Measurements from ENCODE around the gene SREBF2. TPM values are rescaled to one million over a fixed set of nuclear protein-coding genes. Genes with fewer than 3 reads are reported as not detected.

SREBF2 gene
- total and polyA plus RNA-seq, 2 of the 8 experiments (the other 6 are each of a cell fraction or from before 2014, with no cell fraction given) = 125 to 144 TPM

DNA sequence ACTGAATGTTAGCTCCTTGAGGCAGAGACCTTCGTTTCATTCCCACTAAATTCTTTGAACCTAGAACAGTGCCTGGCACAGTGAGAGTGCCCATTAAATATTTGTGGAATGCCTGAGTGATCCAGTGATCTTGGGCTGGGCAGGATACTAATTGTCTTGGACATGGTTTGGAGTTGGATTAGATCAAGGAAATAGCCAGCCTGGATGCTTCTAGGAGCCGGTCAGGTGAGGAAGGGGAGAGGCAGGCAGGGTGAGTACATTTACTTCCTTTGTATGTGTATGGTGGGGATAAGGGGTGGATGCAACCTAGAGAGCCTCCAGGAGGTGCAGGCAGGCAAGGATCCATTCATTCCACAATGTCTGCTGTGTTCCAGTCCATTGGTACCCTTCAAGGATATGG is 3.6 kb downstream of the SREBF2 start:
- no peak overlapping the region; the same call in 1 of the 2 replicates for H2BK12ac ChIP-seq (ENCODE audit: low read depth, low read length)
- no peak overlapping the region for H2AFZ ChIP-seq (ENCODE audit: low read length)
- H2AK5ac ChIP-seq (ENCODE audit: low read depth, low read length) = no peak overlapping the region
- no peak overlapping the region for H3K23ac ChIP-seq (ENCODE audit: insufficient read length)
- peaks cover 19% of the 10 kb centered on the region for H3K79me1 ChIP-seq (ENCODE audit: low read depth, low read length)
- H3K4me1 ChIP-seq (replicated peaks in 1 of 4; ENCODE audit: control insufficient read depth in 3 of 4, insufficient read depth in 4 of 4, low read length in 3 of 4) = peaks cover 0 to 5% (median 2%) of the 10 kb centered on the region in 4 experiments; a peak in 4 of 7 replicates
- H3K27ac ChIP-seq (ENCODE audit: low read depth, low read length) = 0 out of 2 replicates have a peak overlapping the region, but pooled peaks have one; percentile 28
- H3K36me3 ChIP-seq (ENCODE audit: control insufficient read depth in 2 of 4, insufficient read depth in 4 of 4, low read length in 3 of 4) = peaks cover 5 to 44% (median 23%) of the 10 kb centered on the region in 4 experiments
- ChIA-PET POLR2A (ENCODE audit: partially characterized antibody) (interaction anchor here (8.5 kb wide), 1 partner anchor 7 kb away, joined by 85 read pairs; no protein-coding TSS in a partner anchor), CTCF (ENCODE audit: partially characterized antibody) (interaction anchor here (0.8 to 6.0 kb wide), 4 partner anchors 10 to 61 kb away, joined by 3 to 27 read pairs (median 13); no protein-coding TSS in a partner anchor)
- no peak overlapping the region for H4K8ac ChIP-seq (ENCODE audit: extremely low read depth, insufficient read depth, low read length)
- H4K20me1 ChIP-seq (replicated peaks in 1 of 2; ENCODE audit: control insufficient read depth in 1 of 2, insufficient read depth in 2 of 2, low read length in 2 of 2) = peaks cover 11 to 22% of the 10 kb centered on the region in 2 experiments
- no peak overlapping the region for H2BK15ac ChIP-seq (ENCODE audit: low read length)
- H3K27me3 ChIP-seq (replicated peaks in 1 of 4; ENCODE audit: control insufficient read depth in 3 of 4, extremely low read depth in 1 of 4, insufficient read depth in 3 of 4, low read length in 3 of 4) = no peaks in the 10 kb centered on the region
- TF ChIP-seq GTF2F1 (IDR thresholded peaks at IDR 0.05; ENCODE audit: borderline replicate concordance, low read depth, low read length) (no peak), SUZ12 (IDR thresholded peaks at IDR 0.05; ENCODE audit: low read length) (no peak), BCL11A (IDR thresholded peaks at IDR 0.05; ENCODE audit: low read depth in 2 of 2, low read length in 2 of 2) (no peak), CHD2 (IDR thresholded peaks at IDR 0.05; ENCODE audit: low read length) (no peak)
- TF ChIP-seq, protein P1, sequence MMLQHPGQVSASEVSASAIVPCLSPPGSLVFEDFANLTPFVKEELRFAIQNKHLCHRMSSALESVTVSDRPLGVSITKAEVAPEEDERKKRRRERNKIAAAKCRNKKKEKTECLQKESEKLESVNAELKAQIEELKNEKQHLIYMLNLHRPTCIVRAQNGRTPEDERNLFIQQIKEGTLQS (IDR thresholded peaks at IDR 0.05; ENCODE audit: insufficient read depth, low read depth, low read length) = no peak
- no peak overlapping the region for H3K4me2 ChIP-seq (ENCODE audit: insufficient read depth in 1 of 2, low read depth in 2 of 2, low read length in 2 of 2)
- 77% methylated on average over 2 of the region's 2 CpGs; no CpG with 5 or more reads in 1 of the 2 experiments for WGBS, 2 experiments (ENCODE audit: extremely low coverage in 1 of 2, insufficient coverage in 1 of 2, insufficient read length in 1 of 2, insufficient replicate concordance in 2 of 2, low coverage in 1 of 2, low lambda C conversion rate in 2 of 2, missing lambda C conversion rate in 1 of 2)
- no peak overlapping the region for H3K4ac ChIP-seq (replicated peaks; ENCODE audit: insufficient read length, low read depth, low read length)
- H2BK5ac ChIP-seq (ENCODE audit: low read depth, low read length) = 0 out of 2 replicates have a peak overlapping the region, but pooled peaks have one; percentile 8
- no peak overlapping the region for H3K56ac ChIP-seq (replicated peaks; ENCODE audit: insufficient read length, low read depth, low read length)
- H2BK120ac ChIP-seq (replicated peaks; ENCODE audit: low read depth, low read length) = no peak overlapping the region
- H3K18ac ChIP-seq (ENCODE audit: extremely low read depth, low read length) = no peak overlapping the region
- no peaks in the 10 kb centered on the region for H3K9me3 ChIP-seq (ENCODE audit: insufficient read depth in 2 of 2, low read depth in 1 of 2, low read length in 1 of 2)
- H3K9ac ChIP-seq (replicated peaks in 1 of 4; ENCODE audit: extremely low read depth in 1 of 4, low read depth in 3 of 4, low read length in 3 of 4) = no peak overlapping the region
- H4K5ac ChIP-seq (ENCODE audit: insufficient read length, low read depth, low read length) = no peak overlapping the region
- no peak overlapping the region for H4K91ac ChIP-seq (replicated peaks; ENCODE audit: insufficient read length, low read length)
- H3K23me2 ChIP-seq (ENCODE audit: low read depth, low read length) = peaks cover 5% of the 10 kb centered on the region
- FAIRE-seq = no peak
- no peak for DNase-seq (ENCODE audit: low read depth in 1 of 2, low spot score in 2 of 2)
- H2BK20ac ChIP-seq (ENCODE audit: low read length) = no peak overlapping the region
- peaks cover 45 to 77% of the 10 kb centered on the region in 2 experiments for H3K79me2 ChIP-seq (ENCODE audit: control insufficient read depth in 1 of 2, insufficient read depth in 2 of 2, low read length in 2 of 2)
- no peak overlapping the region for H3K14ac ChIP-seq (ENCODE audit: insufficient read length)
- H3K4me3 ChIP-seq (ENCODE audit: extremely low read depth in 1 of 4, insufficient read depth in 2 of 4, low read depth in 3 of 4, low read length in 4 of 4) = no peak overlapping the region

All from H1 (cell line).